Amniotic epithelial cell (primary cell): ENCODE measurements around the gene INIP.

Experiments
- DNase-seq: peaks from one replicate; pipeline ENCODE4 v3.0.0-alpha.2; 2010; ENCODE audit warnings: low read depth

INIP gene

DNA sequence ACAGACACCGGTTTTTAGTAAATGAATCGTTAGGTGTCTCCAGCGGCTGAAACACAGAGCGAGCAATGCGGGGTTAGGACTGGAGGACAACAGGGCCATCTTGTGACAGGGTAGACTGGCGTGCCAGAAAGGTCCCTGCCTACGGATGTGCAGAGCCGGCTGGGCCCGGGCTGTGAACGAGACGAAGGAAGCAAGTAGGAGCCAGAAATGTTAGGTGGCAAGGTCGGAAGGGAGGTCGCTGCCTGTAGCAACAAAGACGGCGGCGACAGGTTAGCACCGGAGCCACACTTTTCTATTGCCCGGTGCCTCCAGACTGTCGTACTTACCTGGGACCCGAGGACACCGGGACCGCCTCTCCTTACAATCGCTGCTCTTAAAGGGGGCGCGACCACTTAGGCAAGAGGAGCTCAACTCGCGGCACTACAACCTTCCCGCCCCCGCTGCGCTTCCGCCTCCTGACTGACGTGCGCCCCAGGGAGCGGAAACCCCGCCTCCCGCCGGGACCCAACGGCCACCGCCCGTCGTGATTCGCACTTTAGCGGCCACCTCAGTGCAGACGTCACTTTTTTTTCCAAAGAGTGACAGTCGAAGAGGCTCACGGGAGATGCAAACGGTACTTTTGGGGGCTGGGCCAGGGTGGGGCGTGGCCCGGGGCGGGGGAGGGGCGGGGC is at the start of gene INIP:
Gene INIP (minus strand): TSS at position 457 of the 671 bp plus-strand sequence. CDS start 1,632 bp downstream, outside the sequence.
- DNase-seq = peak; percentile 95

GRCh38 chr9:112765281-112765680 is 47.4 kb upstream of the INIP start:
- no peak for DNase-seq

DNA sequence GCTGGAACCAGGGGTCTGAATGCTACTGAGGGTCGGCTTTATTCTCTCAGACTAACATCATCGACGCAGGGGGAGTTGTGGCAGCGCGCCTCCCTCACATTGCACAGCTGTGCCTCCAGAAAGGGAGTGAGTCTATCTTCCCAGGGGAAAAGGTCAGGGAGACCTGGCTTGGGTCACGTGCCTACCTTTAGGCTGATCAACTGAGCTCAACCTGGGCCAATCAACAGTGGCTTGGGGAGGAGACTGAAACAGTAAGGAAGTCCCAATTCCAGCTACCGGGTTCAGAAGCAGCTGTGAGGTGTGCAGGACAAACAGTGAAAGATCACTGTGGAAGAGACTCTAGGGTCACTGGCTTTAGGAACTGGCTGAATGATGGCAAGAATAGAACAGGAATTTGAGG is 46.9 kb upstream of the INIP start:
- no peak for DNase-seq

DNA sequence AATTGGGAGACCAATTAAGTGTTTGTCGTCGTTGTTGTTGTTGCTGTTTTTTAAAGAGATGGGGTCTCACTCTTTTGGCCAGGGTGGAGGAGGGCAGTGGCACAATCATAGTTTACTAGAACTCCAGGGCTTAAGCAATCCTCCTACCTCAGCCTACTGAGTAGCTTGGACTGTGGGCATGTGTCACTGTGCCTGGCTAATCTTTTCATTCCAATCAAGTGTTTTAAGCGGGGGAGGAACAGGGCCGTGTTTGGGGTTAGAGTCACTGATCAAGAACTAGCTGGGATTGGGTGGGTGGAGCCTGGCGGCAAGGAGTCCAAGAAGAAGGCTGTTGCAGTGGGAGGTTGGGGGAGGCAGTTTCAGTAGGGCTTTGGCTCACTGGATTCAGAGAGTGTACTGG is 46.4 kb upstream of the INIP start:
- peak; percentile 91 for DNase-seq

DNA sequence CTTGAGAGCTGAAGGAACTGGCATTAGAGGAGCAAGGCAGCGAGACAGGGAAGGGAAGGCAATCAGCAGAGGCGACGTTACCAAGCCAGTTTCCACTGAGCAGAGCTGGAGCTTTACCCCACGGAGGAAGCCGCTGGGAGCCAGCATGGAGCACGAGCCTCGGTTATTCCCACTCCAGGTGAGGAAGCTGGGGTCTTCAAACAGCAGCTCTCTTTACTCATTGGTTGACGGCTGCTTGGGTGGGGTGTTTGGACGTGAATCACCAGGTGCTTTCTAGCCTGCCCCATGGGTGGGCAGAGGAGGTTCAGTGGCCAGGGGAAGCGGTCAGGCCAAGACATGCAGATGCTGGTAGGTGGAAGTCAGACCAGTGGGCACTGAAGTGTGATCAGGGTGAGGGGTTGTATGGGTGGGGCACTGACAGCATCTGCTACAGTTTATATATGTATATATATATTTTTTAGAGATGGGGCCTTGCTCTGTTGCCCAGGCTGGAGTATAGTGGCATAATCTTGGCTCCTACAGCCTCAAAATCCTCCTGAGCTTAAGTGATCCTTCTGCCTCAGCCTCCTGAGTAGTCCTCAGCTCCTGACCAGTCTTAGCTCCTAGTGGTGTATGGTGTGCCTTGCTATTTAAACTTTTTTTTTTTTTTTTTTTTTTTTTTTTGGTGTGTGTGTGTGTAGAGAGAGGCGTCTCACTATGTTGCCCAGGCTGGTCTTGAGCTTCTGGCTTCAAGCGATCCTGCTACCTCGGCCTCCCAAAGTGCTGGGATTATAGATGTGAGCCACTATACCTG is 45.0 kb upstream of the INIP start:
- DNase-seq = no peak

DNA sequence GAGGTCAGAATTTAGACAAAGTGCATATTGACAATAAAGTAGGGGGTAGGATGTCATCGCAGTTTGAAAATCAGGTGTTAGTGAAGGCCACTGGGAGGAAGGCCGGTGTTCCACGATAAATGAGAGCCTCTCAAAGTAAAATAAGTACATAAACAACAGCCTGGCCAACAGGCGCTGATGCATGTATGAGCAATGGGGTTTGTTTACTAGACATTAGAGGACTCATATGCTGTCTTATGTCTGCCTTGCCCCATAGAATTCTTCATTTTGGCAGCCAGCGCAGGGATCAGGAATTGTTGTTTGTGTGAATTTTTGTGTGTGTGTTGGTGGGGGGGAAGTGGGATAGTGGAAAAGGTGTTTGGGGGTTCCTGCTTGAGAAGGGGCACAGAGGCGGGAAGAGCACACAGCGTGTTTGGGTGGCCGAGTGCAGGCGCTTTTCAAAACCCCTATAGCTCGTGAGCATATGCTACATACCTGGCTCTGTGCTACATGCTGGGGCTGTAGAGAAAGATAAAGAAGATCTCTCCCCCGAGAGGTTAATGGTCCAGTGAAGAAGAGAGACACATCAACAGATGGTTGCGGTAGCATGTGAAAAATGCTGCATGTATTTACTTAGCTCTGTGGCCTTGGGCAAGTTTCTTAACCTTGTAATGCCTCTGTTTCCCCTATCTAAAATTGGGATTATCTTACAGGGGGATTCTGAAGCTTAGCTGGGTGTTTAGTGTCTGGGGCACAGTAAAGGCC is 44.2 kb upstream of the INIP start:
- peak; percentile 81 for DNase-seq

DNA sequence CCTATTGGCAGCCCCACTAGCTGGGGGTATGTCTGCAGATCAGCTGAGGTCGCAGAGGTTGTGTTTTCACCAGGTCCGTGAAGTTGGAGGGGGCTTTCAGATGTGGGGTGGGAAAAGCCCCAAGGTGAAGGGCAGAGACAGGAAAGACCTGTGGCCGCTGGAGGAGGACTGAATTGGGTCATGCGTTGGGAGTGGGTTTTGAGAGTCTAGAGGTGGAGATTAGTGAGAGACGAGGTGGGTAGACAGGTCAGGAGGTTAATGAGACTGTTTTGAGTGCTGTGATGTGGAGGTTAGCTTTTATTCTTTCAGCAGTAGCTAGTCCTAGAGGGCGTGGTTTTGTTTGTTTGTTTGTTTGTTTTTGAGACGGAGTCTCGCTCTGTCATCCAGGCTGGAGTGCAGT is 42.9 kb upstream of the INIP start:
- no peak for DNase-seq

DNA sequence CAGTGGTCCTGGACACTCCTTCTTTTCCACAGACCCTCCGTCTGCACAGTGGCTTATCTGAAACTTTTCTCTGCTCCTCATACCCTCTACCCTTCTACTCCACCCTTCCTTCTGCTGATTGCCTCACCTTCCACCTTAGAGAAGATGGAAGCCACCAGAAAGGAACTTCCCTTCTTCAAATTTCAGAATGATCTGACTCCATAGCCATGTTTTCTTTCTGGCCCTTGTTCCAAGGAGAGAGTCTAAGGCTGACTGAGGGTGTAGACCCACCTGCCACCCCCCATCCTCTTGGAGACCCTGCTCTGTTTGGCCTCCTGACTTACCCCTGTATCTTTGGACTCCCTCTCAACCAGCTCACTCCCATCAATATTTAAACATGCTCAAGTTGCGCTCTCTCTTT is 40.0 kb upstream of the INIP start:
- no peak for DNase-seq

GRCh38 chr9:112757282-112757883 is 39.5 kb upstream of the INIP start:
- DNase-seq = peak; percentile 57

GRCh38 chr9:112755675-112756074 is 37.8 kb upstream of the INIP start:
- DNase-seq = peak; percentile 20

GRCh38 chr9:112755016-112755427 is 37.1 kb upstream of the INIP start:
- peak; percentile 13 for DNase-seq

GRCh38 chr9:112754578-112754977 is 36.7 kb upstream of the INIP start:
- DNase-seq = no peak

DNA sequence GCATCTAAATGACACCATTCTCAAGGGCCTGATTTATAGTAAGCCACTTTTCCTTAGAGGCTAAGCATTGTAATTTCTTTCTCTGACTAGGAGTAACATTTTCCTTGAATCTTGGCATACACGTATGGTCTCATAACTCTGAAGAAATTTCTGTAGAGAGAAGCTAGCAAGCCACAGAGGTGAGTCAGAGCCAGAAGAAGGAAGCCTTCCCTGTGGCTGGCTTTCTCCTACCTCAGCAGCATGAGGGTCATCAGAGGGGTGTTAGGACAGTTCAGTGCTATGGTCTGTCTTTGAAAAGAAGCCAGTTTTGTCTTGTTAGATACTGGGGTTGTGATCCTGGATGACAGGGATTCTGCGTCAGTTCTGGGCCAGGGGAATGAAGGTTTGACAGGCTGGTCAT is 35.8 kb upstream of the INIP start:
- peak; percentile 90 for DNase-seq

DNA sequence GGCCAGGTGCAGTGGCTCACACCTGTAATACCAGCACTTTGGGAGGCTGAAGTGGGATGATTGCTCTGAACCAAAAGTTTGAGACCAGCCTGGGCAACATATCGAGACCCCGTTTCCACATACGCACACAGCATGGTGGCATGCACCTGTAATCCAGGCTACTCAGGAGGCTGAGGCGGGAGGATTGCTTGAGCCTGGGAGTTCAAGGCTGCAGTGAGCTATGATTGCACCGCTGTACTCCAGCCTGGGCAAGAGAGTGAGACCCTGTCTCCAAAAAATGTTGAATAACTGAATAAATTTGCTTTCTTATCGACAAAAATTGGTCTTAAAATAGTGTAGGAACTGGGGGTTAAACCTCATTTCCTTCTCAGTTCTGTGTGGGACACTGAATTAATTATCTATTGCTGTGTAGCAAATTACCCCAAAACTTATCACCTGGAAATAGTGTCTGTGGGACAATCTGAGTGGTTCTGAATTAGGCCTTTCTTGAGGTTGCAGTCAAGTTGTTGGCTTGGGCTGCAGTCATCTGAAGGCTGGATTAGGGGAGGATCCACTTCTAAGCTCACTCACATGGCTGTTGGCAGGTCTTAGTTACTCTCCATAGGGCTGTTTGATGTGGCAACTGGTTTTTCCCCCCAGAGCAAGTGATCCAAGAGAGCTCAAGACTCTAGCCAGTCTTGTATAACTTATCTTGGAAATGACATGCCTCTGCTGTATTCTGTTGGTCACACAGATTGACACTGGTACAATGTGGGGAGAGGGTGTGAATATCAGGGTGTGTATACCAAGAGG is 34.6 kb upstream of the INIP start:
- no peak for DNase-seq

DNA sequence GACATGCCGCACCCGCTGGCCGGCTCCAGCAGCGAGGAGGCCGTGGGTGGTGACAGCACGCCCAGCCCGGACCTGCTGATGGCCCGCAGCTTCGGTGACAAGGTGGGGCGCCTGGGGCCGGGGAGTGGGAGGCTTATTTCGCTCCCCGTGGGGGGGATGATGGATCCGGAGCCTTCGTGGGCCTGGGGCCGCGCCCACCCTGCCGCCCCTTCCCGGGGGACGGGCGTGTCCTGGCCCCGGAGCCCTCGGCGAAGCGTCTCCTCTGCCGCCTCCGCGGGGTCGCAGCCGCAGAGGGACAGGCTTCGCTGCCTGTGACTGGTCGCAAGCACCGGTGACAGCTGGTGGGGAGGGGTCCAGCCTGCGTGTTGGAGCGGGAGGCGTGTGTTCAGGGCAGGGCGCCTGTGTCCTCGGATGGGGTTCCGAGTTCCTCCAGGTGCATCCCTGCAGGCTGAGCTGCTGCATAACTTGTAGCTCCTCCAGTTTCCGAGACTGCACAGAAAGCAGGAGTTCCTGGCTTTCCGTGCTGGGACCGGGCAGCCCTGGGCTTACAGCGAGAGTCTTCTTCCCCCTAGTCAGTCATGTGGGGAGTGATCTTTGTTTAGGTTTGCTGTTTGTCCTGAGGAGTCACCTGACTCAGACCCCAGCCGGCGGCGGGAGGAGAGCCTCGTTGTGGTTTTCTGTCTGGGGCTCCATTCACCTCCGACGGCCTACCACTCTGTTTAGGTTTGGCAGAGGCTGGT is 33.3 kb upstream of the INIP start:
- DNase-seq = peak; percentile 85

DNA sequence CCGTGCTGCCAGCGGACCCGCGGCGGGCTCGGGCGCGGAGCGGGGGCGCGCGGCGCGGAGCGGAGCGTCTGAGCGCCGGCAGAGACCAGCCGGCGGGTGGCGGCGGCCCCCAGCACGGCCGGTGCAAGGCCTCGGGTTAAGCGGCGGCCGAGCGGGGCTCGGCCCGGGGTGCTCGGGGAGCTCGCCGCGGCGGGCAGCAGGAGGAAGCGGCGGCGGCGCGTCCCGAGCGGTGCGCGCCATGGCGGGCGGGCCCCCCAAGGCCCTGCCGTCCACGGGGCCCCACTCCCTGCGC is 32.8 kb upstream of the INIP start:
- DNase-seq = no peak

DNA sequence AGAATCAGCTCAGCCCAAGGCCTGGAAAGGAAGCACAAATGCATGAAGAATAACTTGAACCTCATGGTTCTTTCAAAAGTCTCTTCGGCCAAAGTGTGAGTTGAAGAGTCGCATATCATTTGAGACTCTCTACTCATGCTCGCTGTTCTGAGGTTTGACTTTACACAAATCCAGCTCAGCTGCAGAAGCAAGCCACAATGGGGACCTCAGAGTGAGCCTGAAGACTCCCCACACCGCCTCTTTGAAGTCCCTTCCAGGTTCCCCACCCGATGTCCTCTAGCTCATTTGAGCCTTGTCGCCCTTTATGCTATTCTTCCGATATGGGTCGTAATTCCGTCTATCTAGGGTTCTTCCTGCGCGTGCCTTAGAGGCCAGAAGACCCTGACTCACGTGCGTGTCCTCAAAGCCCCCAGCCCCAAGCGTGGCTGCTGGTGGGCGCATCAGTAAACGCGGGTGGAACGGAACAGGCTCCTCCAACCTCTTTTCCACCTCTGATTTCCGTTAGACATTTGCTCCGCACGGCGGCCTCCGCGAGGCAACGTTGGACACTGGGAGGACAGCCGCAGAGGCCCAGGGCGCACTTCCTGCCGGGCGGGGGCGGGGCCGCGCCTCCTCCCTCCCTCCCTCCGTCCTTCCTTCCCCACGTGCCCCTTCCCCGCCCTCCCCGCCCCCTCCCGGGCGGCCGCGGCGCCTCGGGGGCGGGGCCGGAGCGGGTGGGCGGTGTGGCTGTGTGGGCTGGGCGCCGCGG is 32.3 kb upstream of the INIP start, which contains the start of gene SNX30:
Gene SNX30 (plus strand): TSS at position 745 of the 748 bp plus-strand sequence. CDS start 242 bp downstream, outside the sequence.
- peak; percentile 83 for DNase-seq

- no peak for DNase-seq
Observed at GRCh38 chr9:112747094-112747493, 29.2 kb upstream of the INIP start.

GRCh38 chr9:112744177-112744576 is 26.3 kb upstream of the INIP start:
- no peak for DNase-seq

DNA sequence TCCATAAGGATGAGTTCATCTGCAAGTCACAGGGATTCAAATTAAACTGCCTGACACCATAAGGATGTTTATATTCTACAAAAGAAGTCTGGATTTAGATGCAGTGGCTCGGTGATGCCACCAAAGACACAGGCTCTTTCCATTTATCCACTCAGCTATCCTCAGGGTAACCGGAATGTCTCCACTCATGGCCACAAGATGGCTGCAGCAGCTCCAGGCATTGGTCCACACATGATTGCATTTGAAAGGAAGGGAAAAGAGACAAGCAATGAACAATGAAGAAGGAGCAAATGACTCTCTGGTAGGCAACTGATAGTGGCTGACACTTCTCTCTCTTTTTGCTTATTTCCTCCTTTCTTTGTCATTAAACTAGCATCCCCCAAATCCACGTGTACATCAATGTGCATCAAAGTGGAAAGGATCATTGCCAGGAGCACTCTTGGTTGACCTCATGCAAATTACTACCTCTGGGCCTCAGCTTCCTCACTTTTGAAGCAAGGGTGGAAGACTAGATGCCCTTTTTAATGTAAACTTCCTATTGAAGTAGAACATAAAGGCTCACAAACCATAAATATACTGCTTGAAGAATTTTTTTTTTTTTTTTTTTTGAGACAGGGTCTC is 25.4 kb upstream of the INIP start:
- DNase-seq = no peak
